Endothelial cell (in vitro differentiated cells): ENCODE data around the gene ADRA1B. TPM values are rescaled to one million over a fixed set of nuclear protein-coding genes. Genes with fewer than 3 reads are reported as not detected.
"Not testable (repeated sequence)": the region's sequence is repeated elsewhere in the genome, so short reads cannot be mapped to it uniquely, and the experiment has no call there.

Experiments used
- DNase-seq: peaks from one replicate; pipeline ENCODE4 v3.0.0; 2021; ENCODE audit warnings: low spot score
- H3K27ac Mint-ChIP-seq: one replicate; pipeline ENCODE4 v1.8.0; 2021; ENCODE audit warnings: mixed read lengths, inconsistent platforms; ENCODE audit not compliant: unreplicated experiment
- H3K27me3 Mint-ChIP-seq: one replicate; pipeline ENCODE4 v1.8.0; 2021; ENCODE audit warnings: mild to moderate bottlenecking, moderate library complexity, mixed read lengths, inconsistent platforms; ENCODE audit not compliant: unreplicated experiment
- H3K36me3 Mint-ChIP-seq: one replicate; pipeline ENCODE4 v1.8.0; 2021; ENCODE audit warnings: mild to moderate bottlenecking, low read depth, mixed read lengths, inconsistent platforms; ENCODE audit not compliant: unreplicated experiment
- H3K4me1 Mint-ChIP-seq: one replicate; pipeline ENCODE4 v1.8.0; 2021; ENCODE audit warnings: mild to moderate bottlenecking, mixed read lengths, inconsistent platforms; ENCODE audit not compliant: unreplicated experiment
- H3K4me3 Mint-ChIP-seq: one replicate; pipeline ENCODE4 v1.8.0; 2021; ENCODE audit warnings: mild to moderate bottlenecking, mixed read lengths, inconsistent platforms; ENCODE audit not compliant: unreplicated experiment
- H3K9me3 Mint-ChIP-seq: one replicate; pipeline ENCODE4 v1.8.0; 2021; ENCODE audit warnings: mixed read lengths, inconsistent platforms; ENCODE audit not compliant: unreplicated experiment
- total RNA-seq: library from RNA; stranded (reverse); fragmentation: NEBNext Ultra II Directional; extraction: Animal tissue kit (Norgen Biotek cat#: 25700); gene quantifications from one replicate; pipeline ENCODE4 v1.2.1, GENCODE V29; 2021; ENCODE audit not compliant: unreplicated experiment
- TF ChIP-seq, protein P1 (sequence below): fragments of 200-600 bp; sonication (generic); IDR thresholded peaks from one replicate; pipeline ENCODE4 v1.5.0; 2021; ENCODE audit warnings: antibody characterized with exemption; ENCODE audit not compliant: unreplicated experiment

ADRA1B gene
- total RNA-seq, 1 donor from 2014 or later = not detected

GRCh38 chr5:160009591-160009989, 93.3 kb downstream of the ADRA1B start:
- H3K4me3 Mint-ChIP-seq = peak overlapping the region; percentile 98

GRCh38 chr5:160011471-160011870, 95.2 kb downstream of the ADRA1B start:
- Mint-ChIP-seq H3K4me1 (peaks cover 20% of the 10 kb centered on the region), H3K9me3 (no peaks in the 10 kb centered on the region), H3K4me3 (peak overlapping the region; percentile 73), H3K27me3 (peaks cover 1% of the 10 kb centered on the region), H3K27ac (no peak overlapping the region), H3K36me3 (peaks cover 9% of the 10 kb centered on the region)
- no peak for DNase-seq
- TF ChIP-seq, protein P1, sequence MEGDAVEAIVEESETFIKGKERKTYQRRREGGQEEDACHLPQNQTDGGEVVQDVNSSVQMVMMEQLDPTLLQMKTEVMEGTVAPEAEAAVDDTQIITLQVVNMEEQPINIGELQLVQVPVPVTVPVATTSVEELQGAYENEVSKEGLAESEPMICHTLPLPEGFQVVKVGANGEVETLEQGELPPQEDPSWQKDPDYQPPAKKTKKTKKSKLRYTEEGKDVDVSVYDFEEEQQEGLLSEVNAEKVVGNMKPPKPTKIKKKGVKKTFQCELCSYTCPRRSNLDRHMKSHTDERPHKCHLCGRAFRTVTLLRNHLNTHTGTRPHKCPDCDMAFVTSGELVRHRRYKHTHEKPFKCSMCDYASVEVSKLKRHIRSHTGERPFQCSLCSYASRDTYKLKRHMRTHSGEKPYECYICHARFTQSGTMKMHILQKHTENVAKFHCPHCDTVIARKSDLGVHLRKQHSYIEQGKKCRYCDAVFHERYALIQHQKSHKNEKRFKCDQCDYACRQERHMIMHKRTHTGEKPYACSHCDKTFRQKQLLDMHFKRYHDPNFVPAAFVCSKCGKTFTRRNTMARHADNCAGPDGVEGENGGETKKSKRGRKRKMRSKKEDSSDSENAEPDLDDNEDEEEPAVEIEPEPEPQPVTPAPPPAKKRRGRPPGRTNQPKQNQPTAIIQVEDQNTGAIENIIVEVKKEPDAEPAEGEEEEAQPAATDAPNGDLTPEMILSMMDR = no peak

More at GRCh38 chr5:160009591-160009989, 93.3 kb downstream of the ADRA1B start:
- Mint-ChIP-seq H3K4me1 (peaks cover 20% of the 10 kb centered on the region), H3K36me3 (peaks cover 9% of the 10 kb centered on the region), H3K9me3 (no peaks in the 10 kb centered on the region), H3K27ac (peak overlapping the region; percentile 98), H3K27me3 (peaks cover 1% of the 10 kb centered on the region)
- DNase-seq = no peak
- TF ChIP-seq, protein P1 = no peak

- DNase-seq, H3K27ac Mint-ChIP-seq, H3K4me3 Mint-ChIP-seq, H3K9me3 Mint-ChIP-seq, H3K27me3 Mint-ChIP-seq: not testable (repeated sequence)
- peaks cover 19% of the 10 kb centered on the region for H3K36me3 Mint-ChIP-seq
- peaks cover 16% of the 10 kb centered on the region for H3K4me1 Mint-ChIP-seq
Measured at GRCh38 chr5:160014197-160014596, 97.9 kb downstream of the ADRA1B start.

- no peak for DNase-seq
- TF ChIP-seq, protein P1 = no peak
- H3K4me1 Mint-ChIP-seq = peaks cover 21% of the 10 kb centered on the region
- H3K27ac Mint-ChIP-seq = no peak overlapping the region
- no peaks in the 10 kb centered on the region for H3K27me3 Mint-ChIP-seq
- H3K9me3 Mint-ChIP-seq = no peaks in the 10 kb centered on the region
- H3K36me3 Mint-ChIP-seq = peaks cover 10% of the 10 kb centered on the region
- no peak overlapping the region for H3K4me3 Mint-ChIP-seq
Measured at GRCh38 chr5:160018945-160019625, 102.8 kb downstream of the ADRA1B start.

- peaks cover 21% of the 10 kb centered on the region for H3K4me1 Mint-ChIP-seq
- no peaks in the 10 kb centered on the region for H3K27me3 Mint-ChIP-seq
- peak overlapping the region; percentile 67 for H3K4me3 Mint-ChIP-seq
- H3K9me3 Mint-ChIP-seq = no peaks in the 10 kb centered on the region
- TF ChIP-seq, protein P1 = no peak
- peak; percentile 5 for DNase-seq
- H3K36me3 Mint-ChIP-seq = peaks cover 10% of the 10 kb centered on the region
- H3K27ac Mint-ChIP-seq = peak overlapping the region; percentile 84
Measured at GRCh38 chr5:160020266-160020770, 104.0 kb downstream of the ADRA1B start.
